ENCODE results near the gene UBQLN4.

The UBQLN4 gene

GRCh38 chr1:156020293-156021092 lies 33.1 kb downstream of the UBQLN4 start, which contains the start of gene SSR2:
TSS of gene SSR2 (minus strand) at chr1:156020951. CDS start at chr1:156020167, 784 bp downstream.
- Histone ChIP-seq H3K9me3 (no peaks in the 10 kb centered on the region), H3K27me3 (no peaks in the 10 kb centered on the region)

DNA sequence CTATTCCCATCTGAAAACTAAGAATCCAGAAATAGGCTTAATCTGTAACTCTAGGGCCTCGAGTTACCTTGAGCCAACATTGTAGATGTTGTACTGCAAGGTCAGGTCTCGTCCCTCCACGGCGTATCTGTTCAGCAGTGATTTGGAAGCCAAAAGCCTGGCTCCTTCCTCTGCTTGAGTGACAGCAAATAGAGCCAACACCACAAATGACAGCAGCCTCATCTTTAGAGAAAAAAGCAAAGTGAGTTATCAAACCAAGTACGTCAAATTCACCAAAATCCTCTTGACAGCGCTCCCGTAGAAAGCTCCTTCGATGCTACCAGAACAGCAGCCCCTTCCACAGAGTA lies 33.7 kb downstream of the UBQLN4 start:
- Histone ChIP-seq H3K27me3 (no peaks in the 10 kb centered on the region), H3K36me3 (peaks cover 14 to 41% (median 33%) of the 10 kb centered on the region in 3 donors), H3K27ac (peak overlapping the region; percentile 88 to 89), H3K4me3 (peak overlapping the region; percentile 82 to 94), H3K4me1 (peaks cover 0 to 20% (median 11%) of the 10 kb centered on the region in 4 donors), H3K9me3 (no peaks in the 10 kb centered on the region)
- no peak for DNase-seq
- TF ChIP-seq CTCF (IDR thresholded peaks at IDR 0.05), result no peak
- intact Hi-C loops (cut with DNase I; ENCODE audit: low total_unique reads), result no loop called here

More at GRCh38 chr1:156020293-156021092, 33.1 kb downstream of the UBQLN4 start, which contains the start of gene SSR2:
- TF ChIP-seq CTCF (IDR thresholded peaks at IDR 0.05), result no peak
- intact Hi-C loops (cut with DNase I; ENCODE audit: low total_unique reads), result no loop called here
- Histone ChIP-seq H3K36me3 (peaks cover 12 to 38% (median 30%) of the 10 kb centered on the region in 3 donors), H3K4me3 (peak within 1 kb of the TSS; percentile 82 to 94), H3K4me1 (peaks cover 0 to 20% (median 11%) of the 10 kb centered on the region in 4 donors), H3K27ac (peak within 1 kb of the TSS; percentile 88 to 89)
- peak; percentile 85 to 93 for DNase-seq

DNA sequence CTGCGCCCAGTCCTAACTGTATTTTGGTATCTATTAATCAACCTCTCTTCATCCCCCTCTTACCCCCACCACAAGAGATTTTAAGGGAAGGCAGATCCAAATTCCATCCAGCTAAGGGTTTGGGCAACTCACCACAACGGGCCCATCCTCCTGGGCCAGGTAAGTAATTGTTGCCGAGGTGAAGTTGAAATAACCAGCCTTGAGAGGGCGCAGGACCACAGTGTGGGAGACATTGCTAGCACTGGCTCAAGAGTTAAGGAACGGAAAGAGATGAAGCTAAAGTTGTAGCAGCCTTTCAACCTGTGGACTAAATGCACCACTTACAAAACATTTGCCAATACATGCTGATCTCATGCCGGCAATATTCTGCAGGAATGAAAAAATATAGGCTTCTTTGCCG lies 38.8 kb downstream of the UBQLN4 start:
- no peaks in the 10 kb centered on the region for H3K27me3 ChIP-seq
- H3K27ac ChIP-seq, result no peak overlapping the region
- no peak for DNase-seq
- intact Hi-C loops (cut with DNase I; ENCODE audit: low total_unique reads), result no loop called here
- TF ChIP-seq CTCF (IDR thresholded peaks at IDR 0.05), result no peak
- no peaks in the 10 kb centered on the region for H3K9me3 ChIP-seq
- H3K4me1 ChIP-seq, result peaks cover 0 to 12% (median 7%) of the 10 kb centered on the region in 4 donors
- H3K36me3 ChIP-seq, result peaks cover 65 to 92% (median 84%) of the 10 kb centered on the region in 3 donors
- H3K4me3 ChIP-seq, result no peak overlapping the region

- DNase-seq, result no peak
- intact Hi-C loops (cut with DNase I; ENCODE audit: low total_unique reads), result no loop called here
- Histone ChIP-seq H3K27ac (no peak overlapping the region), H3K27me3 (no peaks in the 10 kb centered on the region), H3K9me3 (no peaks in the 10 kb centered on the region), H3K4me3 (no peak overlapping the region), H3K36me3 (peaks cover 74 to 96% (median 84%) of the 10 kb centered on the region in 3 donors), H3K4me1 (peaks cover 0 to 4% (median 0%) of the 10 kb centered on the region in 4 donors)
- TF ChIP-seq CTCF (IDR thresholded peaks at IDR 0.05), result no peak
These were observed 41.4 kb downstream of the UBQLN4 start for GRCh38 chr1:156012051-156012817.

DNA sequence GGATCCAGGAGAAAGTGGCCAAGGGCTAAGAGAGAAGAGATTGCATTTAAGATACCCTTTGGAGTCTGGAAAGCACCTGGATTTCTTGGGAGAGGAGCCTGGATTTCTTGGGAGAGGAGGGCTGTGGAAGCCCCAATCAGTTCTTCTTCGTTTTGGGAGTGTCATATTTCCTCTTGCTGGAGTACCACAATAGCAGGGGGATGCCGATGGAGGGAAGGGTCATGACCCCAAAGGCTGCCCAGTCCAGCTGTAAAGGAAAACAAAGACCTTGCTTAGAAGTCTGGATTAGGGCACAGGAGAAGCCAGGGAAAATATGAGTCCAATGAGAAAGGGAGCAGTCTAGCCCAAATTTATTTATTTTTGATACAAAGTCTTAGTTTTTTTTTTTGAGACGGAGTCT lies 44.2 kb downstream of the UBQLN4 start:
- TF ChIP-seq CTCF (IDR thresholded peaks at IDR 0.05), result no peak
- Histone ChIP-seq H3K9me3 (no peaks in the 10 kb centered on the region), H3K36me3 (peaks cover 58 to 83% (median 59%) of the 10 kb centered on the region in 3 donors), H3K4me3 (no peak overlapping the region), H3K27ac (no peak overlapping the region), H3K27me3 (no peaks in the 10 kb centered on the region), H3K4me1 (peaks cover 0 to 4% (median 0%) of the 10 kb centered on the region in 4 donors)
- intact Hi-C loops (cut with DNase I; ENCODE audit: low total_unique reads), result no loop called here
- DNase-seq, result no peak
